Dermis blood vessel endothelial cell (primary cell): ENCODE data around the gene ZNF81. TPM values are rescaled to one million over a fixed set of nuclear protein-coding genes. Genes with fewer than 3 reads are reported as not detected.
"Not testable (repeated sequence)": the region's sequence is repeated elsewhere in the genome, so short reads cannot be mapped to it uniquely, and the experiment has no call there.

ENCODE experiments used
- DNase-seq: peaks from one replicate; pipeline ENCODE4 v3.0.0; 2010
- total RNA-seq: library from RNA; depleted of rRNA; stranded (reverse); fragments of >200 nt; gene quantifications from 2 replicates; pipeline ENCODE4 v1.2.3, GENCODE V29; 2014

ZNF81 gene
- total RNA-seq, 1 donor from 2014 or later, result 10.0 TPM

DNA sequence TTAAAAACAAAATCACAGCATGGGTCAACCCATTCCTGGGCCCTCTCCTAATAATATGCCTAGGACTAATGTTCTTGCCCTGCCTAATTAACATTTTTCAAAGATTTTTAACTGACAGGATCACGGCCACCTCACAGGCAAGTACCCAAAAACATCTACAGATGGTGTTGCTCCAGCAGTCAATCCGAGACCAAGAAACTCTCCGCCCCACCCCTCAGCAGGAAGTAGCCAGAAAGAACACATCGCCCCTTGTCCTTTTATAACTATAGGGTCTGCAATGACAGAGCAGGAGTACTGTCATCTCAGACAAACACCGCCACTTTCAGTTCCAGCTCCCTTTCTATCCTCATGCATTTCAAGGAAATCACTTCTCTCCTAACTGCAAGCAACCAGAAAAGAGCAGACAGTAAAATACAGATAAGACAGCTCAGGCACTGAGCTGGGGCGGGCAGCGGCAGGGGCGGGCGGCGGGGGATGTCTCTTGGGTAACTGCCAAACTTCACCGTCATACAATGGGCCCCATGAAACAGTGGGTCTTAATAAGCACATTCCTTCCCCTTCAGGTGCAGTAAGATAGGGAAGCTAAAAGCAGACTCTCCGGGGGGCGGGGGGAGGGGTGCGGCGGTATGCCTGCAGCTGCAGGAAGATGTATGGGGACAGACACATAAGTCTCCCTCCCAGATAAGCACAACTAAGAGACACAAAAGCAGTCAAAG, 99.7 kb downstream of the ZNF81 start:
- DNase-seq, result peak; percentile 30

DNA sequence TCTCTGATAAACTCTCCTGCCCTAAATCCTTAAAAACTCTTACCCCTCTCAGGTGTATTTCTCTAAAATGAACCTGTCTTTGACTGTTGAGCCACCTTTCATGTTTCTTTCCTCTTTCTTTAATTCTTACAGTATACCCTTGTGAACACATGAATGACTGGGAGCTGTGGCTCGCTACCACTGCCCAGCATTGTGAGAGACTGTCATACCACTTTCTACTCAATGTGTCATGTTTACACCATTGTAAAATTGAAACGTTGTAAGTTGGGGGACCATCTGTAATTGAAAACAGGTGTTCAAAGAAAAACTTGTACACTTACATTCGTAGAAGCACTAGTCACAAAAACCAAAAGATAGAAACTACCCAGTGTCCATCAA, 100.2 kb downstream of the ZNF81 start:
- no peak for DNase-seq

DNA sequence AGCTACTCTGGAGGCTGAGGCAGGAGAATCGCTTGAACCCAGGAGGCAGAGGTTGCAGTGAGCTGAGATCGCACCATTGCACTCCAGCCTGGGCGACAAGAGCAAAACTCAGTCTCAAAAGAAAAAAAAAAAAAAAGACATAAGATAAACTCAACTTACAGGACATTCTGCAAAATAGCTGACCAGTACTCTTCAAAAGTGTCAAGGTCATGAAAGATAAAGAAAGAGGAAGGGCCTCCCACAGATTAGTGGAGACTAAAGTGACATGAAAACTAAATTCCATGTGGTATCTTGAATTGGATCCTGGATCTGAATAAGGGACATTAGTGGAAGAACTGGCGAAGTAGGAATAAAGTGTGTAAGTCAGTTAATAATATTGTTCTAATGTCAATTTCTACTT, 103.7 kb downstream of the ZNF81 start:
- no peak for DNase-seq

- DNase-seq, result no peak
Observed at GRCh38 chrX:47941423-47941822, 104.7 kb downstream of the ZNF81 start.

- DNase-seq, result not testable (repeated sequence)
Observed at GRCh38 chrX:47955295-47955694, 118.6 kb downstream of the ZNF81 start.

- DNase-seq, result no peak
Observed at GRCh38 chrX:47956016-47956415, 119.3 kb downstream of the ZNF81 start.

DNA sequence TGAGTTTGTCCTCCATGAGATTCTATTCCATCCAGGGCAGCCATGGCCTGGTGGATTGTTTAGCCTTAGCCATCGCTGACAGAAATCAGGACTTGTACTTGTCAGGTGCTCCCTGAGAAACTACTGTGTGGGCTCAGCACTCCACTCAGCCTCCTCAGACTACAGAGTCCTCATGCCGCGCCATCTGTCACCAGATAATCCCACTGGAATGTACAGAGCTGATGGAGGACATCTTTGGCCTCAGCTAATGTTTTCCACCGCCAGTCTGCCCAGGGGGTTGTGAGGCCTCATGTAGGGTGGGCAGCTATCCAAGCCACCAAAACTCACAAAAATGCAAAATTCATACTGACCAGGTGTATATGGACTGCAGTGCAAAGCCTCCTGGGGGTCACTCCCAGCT, 121.5 kb downstream of the ZNF81 start:
- not testable (repeated sequence) for DNase-seq

DNA sequence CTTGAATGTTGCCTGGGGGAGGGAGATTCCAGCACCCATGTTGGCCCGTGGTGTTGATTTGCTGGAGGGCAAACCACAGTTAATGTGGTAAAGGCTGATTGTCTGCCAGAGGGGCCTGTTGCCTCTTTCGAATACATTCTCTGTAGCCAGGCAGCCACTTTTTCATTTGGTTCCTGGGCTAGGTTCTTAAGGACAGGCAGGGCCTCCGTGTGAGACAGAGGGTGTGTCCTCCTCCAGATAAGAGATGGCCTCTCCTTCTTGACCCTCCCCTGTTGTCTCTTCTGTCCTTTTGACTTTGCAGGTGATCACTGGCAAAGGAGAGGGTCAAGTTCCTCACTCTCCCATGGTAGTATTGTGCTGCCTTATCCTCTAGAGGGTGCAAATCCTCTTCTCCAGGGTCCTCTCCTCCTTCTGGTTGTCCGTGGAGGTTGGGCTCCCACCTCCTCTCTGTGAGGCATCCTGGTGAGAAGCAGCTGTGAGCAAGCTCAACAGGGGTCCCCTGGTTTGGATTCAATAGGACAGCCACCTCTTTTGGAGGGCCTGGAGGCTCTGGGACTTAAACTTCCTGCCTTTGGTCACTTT, 122.2 kb downstream of the ZNF81 start:
- peak; percentile 36 for DNase-seq

- no peak for DNase-seq
Observed at GRCh38 chrX:47960406-47960805, 123.7 kb downstream of the ZNF81 start.

- DNase-seq, result not testable (repeated sequence)
Observed at GRCh38 chrX:47961830-47962229, 125.1 kb downstream of the ZNF81 start.

DNA sequence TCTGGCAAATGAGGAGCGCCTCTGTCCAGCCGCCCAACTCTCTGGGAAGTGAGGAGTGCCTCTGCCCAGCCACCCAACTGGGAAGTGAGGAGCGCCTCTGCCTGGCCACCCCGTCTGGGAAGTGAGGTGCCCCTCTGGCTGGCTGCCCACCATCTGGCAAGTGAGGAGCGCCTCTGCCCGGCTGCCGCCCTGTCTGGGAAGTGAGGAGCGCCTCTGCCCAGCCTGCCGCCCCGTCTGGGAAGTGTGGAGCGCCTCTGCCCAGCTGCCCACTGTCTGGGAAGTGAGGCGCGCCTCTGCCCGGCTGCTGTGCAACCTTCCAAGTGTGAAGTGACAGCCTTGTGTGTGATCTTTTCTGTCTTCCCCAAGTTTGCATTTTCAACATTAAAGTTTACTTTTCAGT, 128.8 kb downstream of the ZNF81 start:
- not testable (repeated sequence) for DNase-seq

Other genes with a start within 250 kb of the ZNF81 start
- gene SYN1, start 217.0 kb upstream of the ZNF81 start, total RNA-seq, result 0.05 TPM in 1 of 2 replicates, not detected in the other
- 0.19 and 0.85 TPM in 2 replicates for gene CFP, start 207.0 kb upstream of the ZNF81 start, total RNA-seq
- gene ELK1, start 186.3 kb upstream of the ZNF81 start, total RNA-seq, result 13.4 and 17.6 TPM in 2 replicates
- gene UXT, start 177.7 kb upstream of the ZNF81 start, total RNA-seq, result 58.9 and 95.6 TPM in 2 replicates
- gene ZNF182, start 167.1 kb downstream of the ZNF81 start, total RNA-seq, result 4.9 and 5.3 TPM in 2 replicates
- gene SPACA5, start 170.1 kb downstream of the ZNF81 start, total RNA-seq, result not detected in 2 replicates
- gene ZNF630, start 234.7 kb downstream of the ZNF81 start, total RNA-seq, result 1.5 and 3.2 TPM in 2 replicates